SK-N-SH (cell line): ENCODE measurements around the gene MOGAT3. TPM values are rescaled to one million over a fixed set of nuclear protein-coding genes. Genes with fewer than 3 reads are reported as not detected.

Experiments used
- CTCF ChIA-PET: fragments of 300-600, 350-600 bp; formaldehyde crosslinking; extraction: SDS; loops from one replicate; lab custom pipeline; 2021; lab: Yijun Ruan, JAX
- POLR2A ChIA-PET: fragments of 350-600 bp; sonication (Branson Sonifier 250); formaldehyde crosslinking; extraction: SDS; loops from one replicate; lab custom pipeline; 2020; ENCODE audit warnings: antibody characterized with exemption, inconsistent platforms; lab: Yijun Ruan, JAX
- DNase-seq: peaks from one replicate; pipeline ENCODE4 v3.0.0; 2012
- H2AFZ ChIP-seq: fragments of 200-600 bp; sonication (generic); 2 replicates; pipeline ENCODE4 v1.8.1; 2016; ENCODE audit warnings: antibody characterized with exemption, mild to moderate bottlenecking, low read depth
- H3F3A ChIP-seq: fragments of 200-600 bp; sonication (generic); replicated peaks from 2 replicates; pipeline ENCODE3; 2016; ENCODE audit warnings: antibody characterized with exemption, mild to moderate bottlenecking; ENCODE audit not compliant: insufficient read depth
- H3K27ac ChIP-seq, 2 experiments: fragments of 200-500 bp in 1 of 2; fragments of 200-600 bp in 1 of 2; sonication (Bioruptor generic) in 1 of 2; sonication (generic), shearing (Covaris generic) in 1 of 2; 2 replicates each; pipeline versions ENCODE4 v1.5.1 to v1.6.1; 2014 to 2016; ENCODE audit warnings: low read depth in 2 of 2, inconsistent platforms in 1 of 2, low read length in 1 of 2, mild to moderate bottlenecking in 1 of 2, mixed read lengths in 1 of 2
- H3K27me3 ChIP-seq: fragments of 200-600 bp; sonication (generic), shearing (Covaris generic); 2 replicates; pipeline ENCODE4 v1.6.1; 2016; ENCODE audit warnings: mixed run types; ENCODE audit not compliant: insufficient read depth
- H3K36me3 ChIP-seq, 2 experiments: fragments of 200-500 bp in 1 of 2; fragments of 200-600 bp in 1 of 2; sonication (Bioruptor generic) in 1 of 2; sonication (generic) in 1 of 2; replicated peaks in 1 of 2; 2 replicates each; pipeline versions ENCODE3 to v1.5.1; 2014 to 2016; ENCODE audit warnings: low read length in 1 of 2, mild to moderate bottlenecking in 1 of 2; ENCODE audit not compliant: insufficient read depth in 2 of 2, control insufficient read depth in 1 of 2
- H3K4me1 ChIP-seq, 2 experiments: fragments of 200-500 bp in 1 of 2; fragments of 200-600 bp in 1 of 2; sonication (Bioruptor generic) in 1 of 2; sonication (generic), shearing (Covaris generic) in 1 of 2; 2 replicates each; pipeline versions ENCODE4 v1.5.1 to v1.6.1; 2014 to 2016; ENCODE audit warnings: low read depth in 1 of 2, low read length in 1 of 2, mixed run types in 1 of 2; ENCODE audit not compliant: insufficient read depth in 2 of 2, control insufficient read depth in 1 of 2
- H3K4me2 ChIP-seq: fragments of 200-600 bp; sonication (generic), shearing (Covaris generic); 2 replicates; pipeline ENCODE4 v1.6.1; 2017; ENCODE audit warnings: mixed run types
- H3K4me3 ChIP-seq, 2 experiments: fragments of 200-500 bp in 1 of 2; fragments of 200-600 bp in 1 of 2; sonication (Bioruptor generic) in 1 of 2; sonication (generic), shearing (Covaris generic) in 1 of 2; 2 replicates each; pipeline versions ENCODE4 v1.5.1 to v1.8.1; 2014 to 2016; ENCODE audit warnings: low read depth in 2 of 2, inconsistent platforms in 1 of 2, low read length in 1 of 2, mild to moderate bottlenecking in 1 of 2, mixed read lengths in 1 of 2, moderate library complexity in 1 of 2
- H3K79me2 ChIP-seq: fragments of 200-600 bp; sonication (generic); 2 replicates; pipeline ENCODE4 v1.8.1; 2017; ENCODE audit warnings: mild to moderate bottlenecking; ENCODE audit not compliant: insufficient read depth
- H3K9ac ChIP-seq: fragments of 200-600 bp; sonication (generic); 2 replicates; pipeline ENCODE4 v1.6.1; 2017; ENCODE audit warnings: mixed run types
- H3K9me2 ChIP-seq: fragments of 200-600 bp; sonication (generic); 2 replicates; pipeline ENCODE4 v1.6.1; 2017; ENCODE audit warnings: mixed run types
- H3K9me3 ChIP-seq: fragments of 200-600 bp; sonication (generic); 2 replicates; pipeline ENCODE4 v1.6.1; 2017; ENCODE audit warnings: mixed run types, mild to moderate bottlenecking, moderate library complexity
- H4K20me1 ChIP-seq: fragments of 200-600 bp; sonication (generic); 2 replicates; pipeline ENCODE4 v1.6.1; 2017; ENCODE audit warnings: mild to moderate bottlenecking, mixed run types; ENCODE audit not compliant: insufficient read depth
- EZH2phosphoT487 ChIP-seq: fragments of 200-600 bp; sonication (generic); IDR thresholded peaks from 2 replicates; pipeline ENCODE4 v1.6.1; 2017; ENCODE audit warnings: low read depth, mixed run types, mild to moderate bottlenecking, antibody characterized with exemption, moderate library complexity, borderline replicate concordance
- FOXM1 ChIP-seq: IDR thresholded peaks from 2 replicates; pipeline ENCODE4 v1.4.0; 2012; ENCODE audit warnings: low read depth, mild to moderate bottlenecking
- GABPA ChIP-seq: IDR thresholded peaks from 2 replicates; pipeline ENCODE4 v1.4.0; 2012; ENCODE audit warnings: low read depth, mild to moderate bottlenecking
- JUND ChIP-seq: IDR thresholded peaks from 2 replicates; pipeline ENCODE4 v1.4.0; 2012
- MEF2A ChIP-seq: IDR thresholded peaks from 2 replicates; pipeline ENCODE4 v1.4.0; 2012; ENCODE audit warnings: low read depth, borderline replicate concordance
- POLR2AphosphoS5 ChIP-seq: IDR thresholded peaks from 2 replicates; pipeline ENCODE4 v1.6.1; 2012; ENCODE audit warnings: low read depth, low read length
- RAD21 ChIP-seq: IDR thresholded peaks from 2 replicates; pipeline ENCODE4 v1.6.1; 2012; ENCODE audit warnings: mild to moderate bottlenecking, low read length
- RFX5 ChIP-seq: IDR thresholded peaks from 2 replicates; pipeline ENCODE4 v1.6.1; 2012; ENCODE audit warnings: mild to moderate bottlenecking, improper control_type of control experiment, low read length
- RXRA ChIP-seq: IDR thresholded peaks from 2 replicates; pipeline ENCODE4 v1.4.0; 2012; ENCODE audit warnings: low read depth, mild to moderate bottlenecking, borderline replicate concordance
- SIN3A ChIP-seq: IDR thresholded peaks from 2 replicates; pipeline ENCODE4 v1.6.1; 2012; ENCODE audit warnings: low read depth, mild to moderate bottlenecking, low read length, moderate library complexity, borderline replicate concordance
- TAF1 ChIP-seq: IDR thresholded peaks from 2 replicates; pipeline ENCODE4 v1.6.1; 2012; ENCODE audit warnings: low read depth, mild to moderate bottlenecking, low read length, moderate library complexity, borderline replicate concordance
- YY1 ChIP-seq: IDR thresholded peaks from 2 replicates; pipeline ENCODE4 v1.4.0; 2012; ENCODE audit warnings: low read depth, mild to moderate bottlenecking
- WGBS: methylation state at CpG from one replicate; pipeline ENCODE4 v1.1.6; 2017; ENCODE audit warnings: low lambda C conversion rate; 5-methylcytosine and 5-hydroxymethylcytosine counted together
- polyA plus RNA-seq, 3 experiments: library from polyadenylated mRNA; depleted of rRNA; stranded (reverse); fragments of >200 nt; gene quantifications; 2 replicates each; pipeline ENCODE4 v1.2.3, GENCODE V29; 2012
- TF ChIP-seq, protein P1 (sequence below): fragments of 200-600 bp; sonication (generic); IDR thresholded peaks from 2 replicates; pipeline ENCODE4 v1.6.1; 2017; ENCODE audit warnings: antibody characterized with exemption, mild to moderate bottlenecking, moderate library complexity
- TF ChIP-seq, protein P2 (sequence below): IDR thresholded peaks from 2 replicates; pipeline ENCODE4 v1.6.1; 2012; ENCODE audit warnings: mild to moderate bottlenecking, low read depth, low read length, moderate library complexity

The MOGAT3 gene, protein sequence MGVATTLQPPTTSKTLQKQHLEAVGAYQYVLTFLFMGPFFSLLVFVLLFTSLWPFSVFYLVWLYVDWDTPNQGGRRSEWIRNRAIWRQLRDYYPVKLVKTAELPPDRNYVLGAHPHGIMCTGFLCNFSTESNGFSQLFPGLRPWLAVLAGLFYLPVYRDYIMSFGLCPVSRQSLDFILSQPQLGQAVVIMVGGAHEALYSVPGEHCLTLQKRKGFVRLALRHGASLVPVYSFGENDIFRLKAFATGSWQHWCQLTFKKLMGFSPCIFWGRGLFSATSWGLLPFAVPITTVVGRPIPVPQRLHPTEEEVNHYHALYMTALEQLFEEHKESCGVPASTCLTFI
- polyA plus RNA-seq (2012; rRNA removed) = not detected in 2 replicates
- not detected in 2 replicates for polyA plus RNA-seq (2012; cell fraction: cytosol; rRNA removed)
- polyA plus RNA-seq (2012; cell fraction: nucleus; rRNA removed) = not detected in 2 replicates

DNA sequence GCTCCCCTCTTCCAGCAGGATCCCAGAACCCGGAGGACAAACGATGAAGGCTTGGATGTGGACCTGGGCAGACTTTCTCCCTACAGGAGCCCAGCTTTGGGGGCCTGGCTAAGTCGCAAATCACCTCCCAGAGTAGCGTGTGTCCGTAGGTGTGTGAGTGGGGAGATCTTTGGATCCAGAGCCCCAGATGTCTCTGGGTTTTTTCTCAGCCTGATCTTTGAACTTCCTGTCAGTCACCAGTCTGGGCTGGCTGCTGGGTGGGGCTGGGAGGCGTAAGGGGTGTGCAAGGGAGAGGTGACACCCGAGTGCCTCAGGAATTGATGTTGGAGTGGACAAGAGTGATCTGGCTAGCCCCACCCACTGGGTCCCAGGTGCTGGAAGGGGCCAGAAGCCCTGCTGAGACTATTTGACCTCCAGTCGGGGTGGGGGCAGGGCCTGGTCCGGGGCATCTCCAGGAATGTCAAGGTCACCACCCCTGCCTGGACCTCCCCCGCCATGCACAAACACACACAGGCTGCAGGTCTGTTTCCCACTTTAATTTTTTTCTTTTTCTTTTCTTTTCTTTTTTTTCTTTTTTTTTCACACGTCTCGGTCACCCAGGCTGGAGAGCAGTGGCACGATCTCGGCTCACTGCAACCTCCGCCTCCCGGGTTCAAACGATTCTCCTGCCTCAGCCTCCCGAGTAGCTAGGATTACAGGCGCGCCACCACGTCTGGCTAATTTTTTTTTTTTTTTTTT is at the start of gene MOGAT3:
MOGAT3 (minus strand) TSS at position 175 of the 738 bp plus-strand sequence. CDS start 182 bp downstream, outside the sequence.
- TF ChIP-seq RFX5 (no peak), RXRA (no peak), TAF1 (no peak), MEF2A (no peak), JUND (no peak), YY1 (no peak), POLR2AphosphoS5 (no peak), FOXM1 (no peak), EZH2phosphoT487 (no peak), SIN3A (no peak), RAD21 (no peak), GABPA (no peak)
- TF ChIP-seq, protein P1, sequence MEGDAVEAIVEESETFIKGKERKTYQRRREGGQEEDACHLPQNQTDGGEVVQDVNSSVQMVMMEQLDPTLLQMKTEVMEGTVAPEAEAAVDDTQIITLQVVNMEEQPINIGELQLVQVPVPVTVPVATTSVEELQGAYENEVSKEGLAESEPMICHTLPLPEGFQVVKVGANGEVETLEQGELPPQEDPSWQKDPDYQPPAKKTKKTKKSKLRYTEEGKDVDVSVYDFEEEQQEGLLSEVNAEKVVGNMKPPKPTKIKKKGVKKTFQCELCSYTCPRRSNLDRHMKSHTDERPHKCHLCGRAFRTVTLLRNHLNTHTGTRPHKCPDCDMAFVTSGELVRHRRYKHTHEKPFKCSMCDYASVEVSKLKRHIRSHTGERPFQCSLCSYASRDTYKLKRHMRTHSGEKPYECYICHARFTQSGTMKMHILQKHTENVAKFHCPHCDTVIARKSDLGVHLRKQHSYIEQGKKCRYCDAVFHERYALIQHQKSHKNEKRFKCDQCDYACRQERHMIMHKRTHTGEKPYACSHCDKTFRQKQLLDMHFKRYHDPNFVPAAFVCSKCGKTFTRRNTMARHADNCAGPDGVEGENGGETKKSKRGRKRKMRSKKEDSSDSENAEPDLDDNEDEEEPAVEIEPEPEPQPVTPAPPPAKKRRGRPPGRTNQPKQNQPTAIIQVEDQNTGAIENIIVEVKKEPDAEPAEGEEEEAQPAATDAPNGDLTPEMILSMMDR = no peak
- TF ChIP-seq, protein P2, sequence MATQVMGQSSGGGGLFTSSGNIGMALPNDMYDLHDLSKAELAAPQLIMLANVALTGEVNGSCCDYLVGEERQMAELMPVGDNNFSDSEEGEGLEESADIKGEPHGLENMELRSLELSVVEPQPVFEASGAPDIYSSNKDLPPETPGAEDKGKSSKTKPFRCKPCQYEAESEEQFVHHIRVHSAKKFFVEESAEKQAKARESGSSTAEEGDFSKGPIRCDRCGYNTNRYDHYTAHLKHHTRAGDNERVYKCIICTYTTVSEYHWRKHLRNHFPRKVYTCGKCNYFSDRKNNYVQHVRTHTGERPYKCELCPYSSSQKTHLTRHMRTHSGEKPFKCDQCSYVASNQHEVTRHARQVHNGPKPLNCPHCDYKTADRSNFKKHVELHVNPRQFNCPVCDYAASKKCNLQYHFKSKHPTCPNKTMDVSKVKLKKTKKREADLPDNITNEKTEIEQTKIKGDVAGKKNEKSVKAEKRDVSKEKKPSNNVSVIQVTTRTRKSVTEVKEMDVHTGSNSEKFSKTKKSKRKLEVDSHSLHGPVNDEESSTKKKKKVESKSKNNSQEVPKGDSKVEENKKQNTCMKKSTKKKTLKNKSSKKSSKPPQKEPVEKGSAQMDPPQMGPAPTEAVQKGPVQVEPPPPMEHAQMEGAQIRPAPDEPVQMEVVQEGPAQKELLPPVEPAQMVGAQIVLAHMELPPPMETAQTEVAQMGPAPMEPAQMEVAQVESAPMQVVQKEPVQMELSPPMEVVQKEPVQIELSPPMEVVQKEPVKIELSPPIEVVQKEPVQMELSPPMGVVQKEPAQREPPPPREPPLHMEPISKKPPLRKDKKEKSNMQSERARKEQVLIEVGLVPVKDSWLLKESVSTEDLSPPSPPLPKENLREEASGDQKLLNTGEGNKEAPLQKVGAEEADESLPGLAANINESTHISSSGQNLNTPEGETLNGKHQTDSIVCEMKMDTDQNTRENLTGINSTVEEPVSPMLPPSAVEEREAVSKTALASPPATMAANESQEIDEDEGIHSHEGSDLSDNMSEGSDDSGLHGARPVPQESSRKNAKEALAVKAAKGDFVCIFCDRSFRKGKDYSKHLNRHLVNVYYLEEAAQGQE = no peak
- Histone ChIP-seq H3K4me3 (no peak within 1 kb of the TSS), H4K20me1 (no peaks in the 10 kb centered on the region), H3K9ac (no peak within 1 kb of the TSS), H2AFZ (no peak within 1 kb of the TSS), H3K4me1 (no peaks in the 10 kb centered on the region), H3F3A (no peaks in the 10 kb centered on the region), H3K27ac (no peak within 1 kb of the TSS), H3K27me3 (no peaks in the 10 kb centered on the region; the same call in 1 of the 2 replicates), H3K9me2 (no peaks in the 10 kb centered on the region), H3K79me2 (no peaks in the 10 kb centered on the region), H3K36me3 (peaks cover 0 to 2% of the 10 kb centered on the region in 2 experiments), H3K4me2 (no peak within 1 kb of the TSS), H3K9me3 (no peaks in the 10 kb centered on the region)
- no peak for DNase-seq
- 78% methylated on average over 21 of the region's 21 CpGs for WGBS
- CTCF ChIA-PET = interaction anchor here (0.8 to 2.7 kb wide), 8 partner anchors 9 to 124 kb away, joined by 3 to 12 read pairs (median 5); partner anchors contain the start of genes PLOD3 and ZNHIT1
- POLR2A ChIA-PET = no interaction called here
